GM19438 (cell line): ENCODE data around the gene RAB11FIP3.

Experiments used
- ATAC-seq: cut with Tn5 transposase; IDR thresholded peaks from one replicate; pipeline ENCODE4 v1.9.1; 2021; ENCODE audit warnings: low read depth; ENCODE audit not compliant: unreplicated experiment

The RAB11FIP3 gene

GRCh38 chr16:548586-548985 lies 123.1 kb downstream of the RAB11FIP3 start:
- ATAC-seq = no peak

- ATAC-seq = no peak
Measured at GRCh38 chr16:549544-550263, 124.3 kb downstream of the RAB11FIP3 start.

- no peak for ATAC-seq
Measured at GRCh38 chr16:551210-551609, 125.8 kb downstream of the RAB11FIP3 start.

- ATAC-seq = no peak
Measured at GRCh38 chr16:552171-552570, 126.7 kb downstream of the RAB11FIP3 start.

- no peak for ATAC-seq
Measured at GRCh38 chr16:553601-554296, 128.3 kb downstream of the RAB11FIP3 start.

GRCh38 chr16:554297-554621 lies 128.8 kb downstream of the RAB11FIP3 start:
- no peak for ATAC-seq

- no peak for ATAC-seq
Measured at GRCh38 chr16:554640-555365, 129.4 kb downstream of the RAB11FIP3 start.

- no peak for ATAC-seq
Measured at GRCh38 chr16:555528-556473, 130.4 kb downstream of the RAB11FIP3 start.

- ATAC-seq = no peak
Measured at GRCh38 chr16:556474-557173, 131.2 kb downstream of the RAB11FIP3 start.

GRCh38 chr16:557463-558297 lies 132.2 kb downstream of the RAB11FIP3 start:
- ATAC-seq = no peak

- no peak for ATAC-seq
Measured at GRCh38 chr16:558298-559020, 133.0 kb downstream of the RAB11FIP3 start.

GRCh38 chr16:559021-559380 lies 133.6 kb downstream of the RAB11FIP3 start:
- no peak for ATAC-seq

- ATAC-seq = no peak
Measured at GRCh38 chr16:559411-560203, 134.2 kb downstream of the RAB11FIP3 start.

- no peak for ATAC-seq
Measured at GRCh38 chr16:560204-560700, 134.8 kb downstream of the RAB11FIP3 start, which contains the start of gene PRR35. PRR35 (plus strand) TSS chr16:560394; CDS start chr16:563295, 2,901 bp downstream.

- no peak for ATAC-seq
Measured at GRCh38 chr16:560701-561412, 135.4 kb downstream of the RAB11FIP3 start.

GRCh38 chr16:561413-561794 lies 136.0 kb downstream of the RAB11FIP3 start:
- ATAC-seq = no peak
